ENCODE results near the gene SLC44A5.

DNA sequence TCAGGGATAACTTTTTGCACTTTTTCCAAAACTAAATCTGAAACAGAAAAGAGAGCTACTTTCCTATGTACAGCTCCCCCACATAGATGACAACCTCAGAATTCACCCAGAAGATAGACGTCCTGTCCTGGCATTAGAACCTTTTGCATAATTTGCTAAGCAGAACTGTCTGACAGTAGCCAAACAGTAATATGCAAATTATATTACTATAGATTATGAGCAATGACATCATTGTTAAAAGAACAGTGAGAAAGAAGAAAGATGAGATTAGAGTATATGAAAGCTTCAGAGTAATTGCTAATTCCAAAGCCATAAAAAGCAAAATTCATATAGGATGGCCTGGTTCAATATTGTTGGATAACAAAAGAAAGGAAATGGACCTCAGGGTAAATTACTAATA is 43.7 kb downstream of the SLC44A5 start:
- TF ChIP-seq, protein P1, sequence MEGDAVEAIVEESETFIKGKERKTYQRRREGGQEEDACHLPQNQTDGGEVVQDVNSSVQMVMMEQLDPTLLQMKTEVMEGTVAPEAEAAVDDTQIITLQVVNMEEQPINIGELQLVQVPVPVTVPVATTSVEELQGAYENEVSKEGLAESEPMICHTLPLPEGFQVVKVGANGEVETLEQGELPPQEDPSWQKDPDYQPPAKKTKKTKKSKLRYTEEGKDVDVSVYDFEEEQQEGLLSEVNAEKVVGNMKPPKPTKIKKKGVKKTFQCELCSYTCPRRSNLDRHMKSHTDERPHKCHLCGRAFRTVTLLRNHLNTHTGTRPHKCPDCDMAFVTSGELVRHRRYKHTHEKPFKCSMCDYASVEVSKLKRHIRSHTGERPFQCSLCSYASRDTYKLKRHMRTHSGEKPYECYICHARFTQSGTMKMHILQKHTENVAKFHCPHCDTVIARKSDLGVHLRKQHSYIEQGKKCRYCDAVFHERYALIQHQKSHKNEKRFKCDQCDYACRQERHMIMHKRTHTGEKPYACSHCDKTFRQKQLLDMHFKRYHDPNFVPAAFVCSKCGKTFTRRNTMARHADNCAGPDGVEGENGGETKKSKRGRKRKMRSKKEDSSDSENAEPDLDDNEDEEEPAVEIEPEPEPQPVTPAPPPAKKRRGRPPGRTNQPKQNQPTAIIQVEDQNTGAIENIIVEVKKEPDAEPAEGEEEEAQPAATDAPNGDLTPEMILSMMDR (IDR thresholded peaks at IDR 0.05): no peak
- TF ChIP-seq POLR2AphosphoS5 (IDR thresholded peaks at IDR 0.05): no peak

Data from breast epithelium (tissue), 3 donors.